HepG2 (cell line): Measurements from ENCODE around the gene DTD2. TPM values are rescaled to one million over a fixed set of nuclear protein-coding genes. Genes with fewer than 3 reads are reported as not detected.

ENCODE experiments used
- ARID5B ChIP-seq: IDR thresholded peaks from 2 replicates; pipeline ENCODE4 v1.4.0; 2020; ENCODE audit warnings: mild to moderate bottlenecking, missing genetic modification reagents
- ATF6 ChIP-seq: sonication (generic); formaldehyde crosslinking; conservative IDR thresholded peaks from 2 replicates; pipeline ENCODE4 v1.4.0; 2020; ENCODE audit warnings: missing genetic modification reagents
- GABPB1 ChIP-seq: IDR thresholded peaks from 2 replicates; pipeline ENCODE4 v1.6.1; 2016; ENCODE audit warnings: mild to moderate bottlenecking, missing genetic modification reagents, moderate library complexity, missing compliant biosample characterization
- HIC2 ChIP-seq: sonication (generic); formaldehyde crosslinking; IDR thresholded peaks from 2 replicates; pipeline ENCODE4 v1.9.0; 2022; ENCODE audit warnings: low read depth, missing genetic modification reagents
- HNF1B ChIP-seq: sonication (generic); formaldehyde crosslinking; IDR thresholded peaks from 2 replicates; pipeline ENCODE4 v1.5.1; 2020; ENCODE audit warnings: mild to moderate bottlenecking, moderate library complexity, missing genetic modification reagents
- LBX2 ChIP-seq: sonication (generic); formaldehyde crosslinking; IDR thresholded peaks from 2 replicates; pipeline ENCODE4 v1.5.0; 2020; ENCODE audit warnings: missing genetic modification reagents, mild to moderate bottlenecking, borderline replicate concordance
- PRPF4 ChIP-seq: fragments of 200-400 bp; formaldehyde crosslinking; IDR thresholded peaks from 2 replicates; pipeline ENCODE4 v1.6.1; 2016; ENCODE audit warnings: low read length, low read depth; ENCODE audit not compliant: poor library complexity, severe bottlenecking
- USF2 ChIP-seq, 2 experiments: sonication (generic) in 1 of 2; formaldehyde crosslinking in 1 of 2; IDR thresholded peaks; 2 replicates each; pipeline versions ENCODE4 v1.5.1 to v1.6.1; 2011 to 2020; ENCODE audit warnings: borderline replicate concordance in 1 of 2, low read depth in 1 of 2, low read length in 1 of 2, mild to moderate bottlenecking in 1 of 2, missing genetic modification reagents in 1 of 2, moderate library complexity in 1 of 2
- ZBTB2 ChIP-seq: sonication (generic); formaldehyde crosslinking; IDR thresholded peaks from 2 replicates; pipeline ENCODE4 v1.8.0; 2022; ENCODE audit warnings: low read depth, missing genetic modification reagents
- ZNF598 ChIP-seq: sonication (generic); formaldehyde crosslinking; IDR thresholded peaks from 2 replicates; pipeline ENCODE4 v1.5.1; 2020; ENCODE audit warnings: mild to moderate bottlenecking, missing genetic modification reagents, borderline replicate concordance
- ZNF629 ChIP-seq: sonication (generic); formaldehyde crosslinking; conservative IDR thresholded peaks from 2 replicates; pipeline ENCODE4 v1.5.0; 2020; ENCODE audit warnings: missing genetic modification reagents
- ZNF850 ChIP-seq: sonication (generic); formaldehyde crosslinking; conservative IDR thresholded peaks from 2 replicates; pipeline ENCODE4 v1.9.0; 2021; ENCODE audit warnings: mild to moderate bottlenecking, missing genetic modification reagents
- polyA plus RNA-seq, 8 experiments: library from polyadenylated mRNA; depleted of rRNA in 3 of 8; stranded (reverse) in 7 of 8; unstranded in 1 of 8; fragments of >200 nt; fragmentation: Illumina TruSeq in 4 of 8; extraction: Trizol in 4 of 8; gene quantifications; 2 replicates each; pipeline versions ENCODE4 v1.2.1 to v1.2.3, GENCODE V29; 2011 to 2016; ENCODE audit warnings: low read depth in 4 of 8, missing spikeins in 1 of 8, mixed read lengths in 1 of 8; ENCODE audit not compliant: insufficient read depth in 1 of 8
- total RNA-seq, 5 experiments: library from RNA; depleted of rRNA; stranded (reverse); fragments of >200 nt; fragmentation: Illumina TruSeq; extraction: Trizol; gene quantifications; 2 replicates each; pipeline ENCODE4 v1.2.3, GENCODE V29; 2016; ENCODE audit warnings: low read depth in 1 of 5

DTD2 gene
- total and polyA plus RNA-seq, 2 of the 13 experiments (the other 11 are each of a cell fraction or from before 2014, with no cell fraction given), result 22.3 to 49.8 TPM

GRCh38 chr14:31456841-31457664, at the start of gene DTD2 (continued):
- no peak for TF ChIP-seq ATF6
- peak; percentile 85 for TF ChIP-seq HIC2 (CRISPR knock-in tag)
- peak; percentile 90; the same call in 1 of the 2 replicates for TF ChIP-seq ARID5B (CRISPR knock-in tag)
- TF ChIP-seq ZNF629, result peak; percentile 75
- TF ChIP-seq USF2 (IDR thresholded peaks at IDR 0.05; ENCODE audit: low read depth, low read length), result peak; percentile 15; the same call in 1 of the 2 replicates
- TF ChIP-seq USF2 (CRISPR knock-in tag; IDR thresholded peaks at IDR 0.05; ENCODE audit: borderline replicate concordance), result no peak; the same call in 1 of the 2 replicates
- TF ChIP-seq GABPB1, result peak; percentile 93
- peak; percentile 99 for TF ChIP-seq HNF1B (CRISPR knock-in tag)
- peak; percentile 92 for TF ChIP-seq ZNF850
- TF ChIP-seq LBX2 (CRISPR knock-in tag), result peak; percentile 100
- TF ChIP-seq PRPF4, result no peak
- peak; percentile 84 for TF ChIP-seq ZBTB2 (CRISPR knock-in tag)
- peak; percentile 100 for TF ChIP-seq ZNF598 (CRISPR knock-in tag)
